ENCODE measurements around the gene TMEM184A.

DNA sequence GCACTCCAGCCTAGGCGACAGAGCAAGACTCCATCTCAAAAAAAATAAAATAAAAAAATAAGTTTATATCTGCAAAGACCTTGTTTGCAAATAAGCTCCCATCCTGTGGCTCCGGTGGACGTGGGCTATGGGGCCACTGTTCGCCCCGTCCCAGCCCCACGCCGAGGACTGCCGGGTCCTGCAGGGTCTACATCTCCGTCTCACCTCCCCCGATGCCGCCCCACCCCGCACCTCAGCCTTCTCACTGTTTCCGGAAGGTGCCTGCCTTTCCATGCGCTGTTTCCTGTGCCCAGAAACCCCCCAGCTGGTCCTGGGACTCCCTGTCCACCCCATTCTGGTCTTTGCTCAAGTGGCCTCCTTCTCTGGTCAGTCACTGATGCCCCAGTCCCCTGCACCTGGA lies 46.8 kb downstream of the TMEM184A start:
- TF ChIP-seq POLR2A (IDR thresholded peaks at IDR 0.05) (no peak), EP300 (IDR thresholded peaks at IDR 0.05) (no peak)
